HTR-8/SVneo (cell line): Measurements from ENCODE around the gene ALLC.
A peak's percentile ranks its signal among the peaks of the same experiment; 100 is the strongest.

Experiments used
- DNase-seq: peaks from one replicate; pipeline ENCODE4 v3.0.0; 2011; ENCODE audit warnings: low spot score, mixed read lengths; ENCODE audit not compliant: insufficient read length
- FAIRE-seq: peaks from 2 replicates; lab custom pipeline; 2011; peaks lifted over from hg19 to GRCh38; lab: Jason Lieb, UNC

ALLC gene

GRCh38 chr2:3704692-3705091 is 46.7 kb downstream of the ALLC start:
- FAIRE-seq, result no peak
- no peak for DNase-seq

- DNase-seq (no peak), FAIRE-seq (no peak)
These were observed 47.8 kb downstream of the ALLC start for GRCh38 chr2:3705782-3706181.

- FAIRE-seq, result no peak
- DNase-seq, result no peak
These were observed 48.9 kb downstream of the ALLC start for GRCh38 chr2:3706892-3707291.

GRCh38 chr2:3708576-3708975 is 50.6 kb downstream of the ALLC start:
- no peak for FAIRE-seq
- DNase-seq, result no peak

GRCh38 chr2:3709225-3709624 is 51.2 kb downstream of the ALLC start:
- FAIRE-seq, result no peak

GRCh38 chr2:3712424-3712823 is 54.4 kb downstream of the ALLC start:
- no peak for FAIRE-seq
- DNase-seq, result no peak

More at GRCh38 chr2:3709225-3709624, 51.2 kb downstream of the ALLC start:
- no peak for DNase-seq

GRCh38 chr2:3712831-3713503 is 55.0 kb downstream of the ALLC start:
- FAIRE-seq, result no peak
- no peak for DNase-seq

GRCh38 chr2:3718679-3719078 is 60.7 kb downstream of the ALLC start:
- DNase-seq (no peak), FAIRE-seq (no peak)

GRCh38 chr2:3725002-3725401 is 67.0 kb downstream of the ALLC start:
- FAIRE-seq, result no peak
- no peak for DNase-seq

GRCh38 chr2:3725458-3726250 is 67.7 kb downstream of the ALLC start:
- FAIRE-seq (peak; percentile 95), DNase-seq (no peak)

- no peak for DNase-seq
- FAIRE-seq, result no peak
These were observed 68.5 kb downstream of the ALLC start for GRCh38 chr2:3726511-3726910.

GRCh38 chr2:3727397-3728045 is 69.5 kb downstream of the ALLC start:
- FAIRE-seq (no peak), DNase-seq (no peak)

- peak; percentile 16 for FAIRE-seq
- DNase-seq, result peak; percentile 55
These were observed 70.4 kb downstream of the ALLC start for GRCh38 chr2:3728104-3729054.

- FAIRE-seq (no peak), DNase-seq (no peak)
These were observed 71.1 kb downstream of the ALLC start for GRCh38 chr2:3729055-3729448.

GRCh38 chr2:3729786-3730185 is 71.8 kb downstream of the ALLC start:
- FAIRE-seq (no peak), DNase-seq (no peak)

- FAIRE-seq (no peak), DNase-seq (no peak)
These were observed 72.6 kb downstream of the ALLC start for GRCh38 chr2:3730646-3731045.

GRCh38 chr2:3731829-3732228 is 73.8 kb downstream of the ALLC start:
- FAIRE-seq (no peak), DNase-seq (no peak)

GRCh38 chr2:3736112-3736511 is 78.1 kb downstream of the ALLC start:
- DNase-seq (no peak), FAIRE-seq (no peak)

GRCh38 chr2:3737128-3737527 is 79.1 kb downstream of the ALLC start:
- no peak for DNase-seq

GRCh38 chr2:3738454-3738853 is 80.5 kb downstream of the ALLC start:
- FAIRE-seq, result no peak
- peak; percentile 17 for DNase-seq

More at GRCh38 chr2:3737128-3737527, 79.1 kb downstream of the ALLC start:
- FAIRE-seq, result no peak
